SK-N-SH treated with all-trans-retinoic acid at 6 μM for 48 hours (cell line): ENCODE data around the gene SCN1A.

ENCODE experiments used
- ISL1 ChIP-seq: fragments of 250-450 bp; sonication (Bioruptor Pico); IDR thresholded peaks from 2 replicates; pipeline ENCODE4 v2.1.2; 2022; ENCODE audit warnings: mild to moderate bottlenecking, moderate library complexity
- ZFP30 ChIP-seq: fragments of 450-650 bp; formaldehyde crosslinking; IDR thresholded peaks from 2 replicates; pipeline ENCODE4 v1.5.0; 2022; ENCODE audit warnings: mild to moderate bottlenecking, moderate library complexity
- ZNF565 ChIP-seq: fragments of 450-650 bp; formaldehyde crosslinking; conservative IDR thresholded peaks from 2 replicates; pipeline ENCODE4 v1.5.0; 2020; ENCODE audit warnings: low read depth, mild to moderate bottlenecking, moderate library complexity
- TF ChIP-seq, protein P1 (sequence below): fragments of 250-450 bp; sonication (Bioruptor Pico); IDR thresholded peaks from 2 replicates; pipeline ENCODE4 v1.8.0; 2020; ENCODE audit warnings: mild to moderate bottlenecking, moderate library complexity, borderline replicate concordance

DNA sequence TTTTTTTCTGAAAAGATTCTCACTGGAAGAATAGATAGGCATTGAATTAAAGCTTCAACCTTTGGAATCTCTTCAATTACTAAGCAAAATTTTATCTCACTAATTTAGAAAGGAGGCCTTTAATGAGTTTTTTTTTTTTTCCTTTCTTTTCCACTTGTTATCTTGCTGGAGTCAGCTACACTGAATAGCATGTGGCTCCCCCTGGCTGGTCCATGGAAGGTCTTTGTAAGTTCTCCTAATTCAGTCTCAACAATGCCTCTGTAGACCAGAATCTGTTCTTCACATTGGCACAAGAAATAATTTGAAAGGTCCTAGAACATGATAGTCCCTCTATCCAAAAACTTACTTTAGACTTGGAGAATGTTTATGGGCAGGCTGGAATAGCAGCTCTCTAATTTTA is 24.2 kb upstream of the SCN1A start:
- TF ChIP-seq, protein P1, sequence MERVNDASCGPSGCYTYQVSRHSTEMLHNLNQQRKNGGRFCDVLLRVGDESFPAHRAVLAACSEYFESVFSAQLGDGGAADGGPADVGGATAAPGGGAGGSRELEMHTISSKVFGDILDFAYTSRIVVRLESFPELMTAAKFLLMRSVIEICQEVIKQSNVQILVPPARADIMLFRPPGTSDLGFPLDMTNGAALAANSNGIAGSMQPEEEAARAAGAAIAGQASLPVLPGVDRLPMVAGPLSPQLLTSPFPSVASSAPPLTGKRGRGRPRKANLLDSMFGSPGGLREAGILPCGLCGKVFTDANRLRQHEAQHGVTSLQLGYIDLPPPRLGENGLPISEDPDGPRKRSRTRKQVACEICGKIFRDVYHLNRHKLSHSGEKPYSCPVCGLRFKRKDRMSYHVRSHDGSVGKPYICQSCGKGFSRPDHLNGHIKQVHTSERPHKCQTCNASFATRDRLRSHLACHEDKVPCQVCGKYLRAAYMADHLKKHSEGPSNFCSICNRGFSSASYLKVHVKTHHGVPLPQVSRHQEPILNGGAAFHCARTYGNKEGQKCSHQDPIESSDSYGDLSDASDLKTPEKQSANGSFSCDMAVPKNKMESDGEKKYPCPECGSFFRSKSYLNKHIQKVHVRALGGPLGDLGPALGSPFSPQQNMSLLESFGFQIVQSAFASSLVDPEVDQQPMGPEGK (CRISPR knock-in tag), result no peak
- TF ChIP-seq ZFP30 (CRISPR knock-in tag) (no peak), ISL1 (CRISPR knock-in tag) (no peak), ZNF565 (no peak)
